ENCODE measurements around the gene GATA5. TPM values are rescaled to one million over a fixed set of nuclear protein-coding genes. Genes with fewer than 3 reads are reported as not detected.
"Not testable (repeated sequence)": the region's sequence is repeated elsewhere in the genome, so short reads cannot be mapped to it uniquely, and the experiment has no call there.

Gene GATA5
- total RNA-seq, 1 donor from 2014 or later = not detected

- H3K27ac Mint-ChIP-seq = no peak overlapping the region
- H3K27me3 Mint-ChIP-seq = peaks cover 12% of the 10 kb centered on the region
- no peaks in the 10 kb centered on the region for H3K36me3 Mint-ChIP-seq (ENCODE audit: low read depth)
- ChIA-PET CTCF (interaction anchor here (1.3 to 3.0 kb wide), 2 partner anchors 123 to 483 kb away, joined by 3 to 13 read pairs; no protein-coding TSS in a partner anchor), POLR2A (interaction anchor here (1.0 kb wide), 2 partner anchors 107 to 157 kb away, joined by 3 to 4 read pairs; partner anchors contain the start of gene RPS21)
- no peak for ATAC-seq (ENCODE audit: low read depth)
- intact Hi-C loops (cut with micrococcal nuclease) = loop anchor here (2.0 kb wide), 1 partner anchor 83 kb away; no protein-coding TSS in a partner anchor
- H3K4me1 Mint-ChIP-seq = peaks cover 20% of the 10 kb centered on the region
- H3K9me3 Mint-ChIP-seq = no peaks in the 10 kb centered on the region
- DNase-seq = no peak
- no peak for TF ChIP-seq CTCF (IDR thresholded peaks at IDR 0.05)
- H3K4me3 Mint-ChIP-seq = no peak overlapping the region
These were observed 18.1 kb upstream of the GATA5 start for GRCh38 chr20:62493886-62494285.

DNA sequence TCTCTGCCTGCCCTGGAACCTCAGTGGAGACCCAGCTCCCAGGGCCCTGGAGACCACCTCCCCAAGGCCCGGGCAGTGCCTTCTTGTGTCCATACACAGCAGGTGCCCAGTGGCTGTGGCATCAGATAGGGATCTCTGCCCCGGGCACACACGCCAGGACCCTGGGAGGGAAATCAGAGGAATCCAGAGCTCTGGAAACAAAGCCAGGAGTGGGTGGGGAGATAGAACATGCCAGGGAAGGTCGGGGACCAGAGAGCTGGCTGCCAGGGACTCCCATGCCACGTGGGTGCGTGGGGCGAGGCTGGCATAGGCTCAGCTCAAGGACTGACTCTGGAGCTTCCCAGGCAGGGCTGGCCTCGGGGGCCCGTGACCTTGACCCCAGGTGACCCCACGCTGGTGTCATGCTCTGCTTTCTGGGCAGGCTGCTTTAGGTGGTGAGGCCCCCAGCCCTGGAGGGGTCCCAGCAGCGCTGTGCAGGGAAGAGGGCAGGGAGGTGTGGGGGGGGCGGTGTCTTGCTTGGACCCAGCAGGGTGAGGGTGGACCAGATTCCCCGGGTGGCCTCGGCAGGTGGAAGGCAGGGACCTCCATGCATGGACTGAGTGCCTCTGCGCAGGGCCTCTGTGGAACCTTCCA, 17.6 kb upstream of the GATA5 start:
- Mint-ChIP-seq H3K36me3 (ENCODE audit: low read depth) (no peaks in the 10 kb centered on the region), H3K9me3 (no peaks in the 10 kb centered on the region), H3K27me3 (peaks cover 17% of the 10 kb centered on the region), H3K4me3 (no peak overlapping the region), H3K4me1 (peaks cover 20% of the 10 kb centered on the region), H3K27ac (no peak overlapping the region)
- ChIA-PET POLR2A (interaction anchor here (1.0 kb wide), 1 partner anchor 106 kb away, joined by 4 read pairs; the partner anchor contains the start of gene RPS21), CTCF (interaction anchor here (1.3 to 3.0 kb wide), 2 partner anchors 124 to 482 kb away, joined by 3 to 13 read pairs; no protein-coding TSS in a partner anchor)
- intact Hi-C loops (cut with micrococcal nuclease) = no loop called here
- no peak for TF ChIP-seq CTCF (IDR thresholded peaks at IDR 0.05)
- DNase-seq (no peak), ATAC-seq (ENCODE audit: low read depth) (no peak)

DNA sequence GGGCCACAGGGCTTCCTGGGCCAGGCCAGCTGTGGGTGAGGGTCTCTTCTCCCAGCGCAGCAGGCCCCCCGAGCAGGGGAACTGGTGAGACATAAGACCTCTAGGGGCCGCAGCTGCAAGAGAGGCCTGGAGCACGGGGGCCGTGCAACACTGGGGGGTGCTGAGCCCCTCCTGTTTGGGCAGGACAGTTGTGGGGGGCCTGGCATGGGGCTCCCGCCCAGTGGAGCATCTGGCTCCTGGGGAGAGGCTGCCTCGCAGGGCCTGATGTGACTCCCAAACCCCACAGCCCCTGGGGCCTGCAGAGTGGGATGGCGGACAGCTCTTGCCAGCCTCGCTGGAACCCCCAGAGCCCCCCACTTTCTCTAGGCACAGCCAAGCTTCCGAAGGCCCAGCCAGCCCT, 16.9 kb upstream of the GATA5 start:
- Mint-ChIP-seq H3K36me3 (ENCODE audit: low read depth) (no peaks in the 10 kb centered on the region), H3K9me3 (no peaks in the 10 kb centered on the region), H3K27ac (no peak overlapping the region), H3K4me3 (no peak overlapping the region), H3K4me1 (peaks cover 20% of the 10 kb centered on the region), H3K27me3 (peaks cover 20% of the 10 kb centered on the region)
- ChIA-PET CTCF (no interaction called here), POLR2A (no interaction called here)
- ATAC-seq (ENCODE audit: low read depth) = no peak
- no peak for DNase-seq
- intact Hi-C loops (cut with micrococcal nuclease) = no loop called here
- no peak for TF ChIP-seq CTCF (IDR thresholded peaks at IDR 0.05)

- DNase-seq = not testable (repeated sequence)
- peaks cover 36% of the 10 kb centered on the region for H3K27me3 Mint-ChIP-seq
These were observed 15.0 kb upstream of the GATA5 start for GRCh38 chr20:62490783-62491182.

GRCh38 chr20:62489932-62490263, 14.1 kb upstream of the GATA5 start:
- ChIA-PET CTCF (interaction anchor here (0.6 kb wide), 1 partner anchor 104 kb away, joined by 5 read pairs; no protein-coding TSS in a partner anchor), POLR2A (no interaction called here)
- Mint-ChIP-seq H3K27me3 (peaks cover 42% of the 10 kb centered on the region), H3K9me3 (no peaks in the 10 kb centered on the region), H3K27ac (no peak overlapping the region), H3K4me1 (peaks cover 10% of the 10 kb centered on the region), H3K4me3 (no peak overlapping the region), H3K36me3 (ENCODE audit: low read depth) (no peaks in the 10 kb centered on the region)
- TF ChIP-seq CTCF (IDR thresholded peaks at IDR 0.05) = no peak
- ATAC-seq (ENCODE audit: low read depth) = no peak
- DNase-seq = no peak
- intact Hi-C loops (cut with micrococcal nuclease) = no loop called here

More at GRCh38 chr20:62490783-62491182, 15.0 kb upstream of the GATA5 start:
- peaks cover 13% of the 10 kb centered on the region for H3K4me1 Mint-ChIP-seq
- ATAC-seq (ENCODE audit: low read depth); H3K27ac Mint-ChIP-seq; H3K36me3 Mint-ChIP-seq (ENCODE audit: low read depth); POLR2A ChIA-PET; H3K9me3 Mint-ChIP-seq; intact Hi-C loops (cut with micrococcal nuclease); H3K4me3 Mint-ChIP-seq: not testable (repeated sequence)
- CTCF ChIA-PET = interaction anchor here (0.7 kb wide), 1 partner anchor 301 kb away, joined by 3 read pairs; no protein-coding TSS in a partner anchor
